Esophagus (tissue), 2 donors: ENCODE measurements around the gene MT2A. TPM values are rescaled to one million over a fixed set of nuclear protein-coding genes. Genes with fewer than 3 reads are reported as not detected.

Source experiments
- H3K27ac ChIP-seq, 2 donors: one replicate each; pipeline ENCODE4 v1.5.1; 2013; ENCODE audit warnings: low read depth in 2 of 2, mild to moderate bottlenecking in 2 of 2, inconsistent platforms in 1 of 2, low read length in 1 of 2, moderate library complexity in 1 of 2
- H3K27me3 ChIP-seq, 2 donors: one replicate each; pipeline ENCODE4 v1.6.1; 2013; ENCODE audit warnings: low read length in 2 of 2, control low read depth in 1 of 2, mild to moderate bottlenecking in 1 of 2; ENCODE audit not compliant: insufficient read depth in 2 of 2, control insufficient read depth in 1 of 2
- H3K36me3 ChIP-seq, 2 donors: one replicate each; pipeline ENCODE4 v1.6.1; 2013; ENCODE audit warnings: low read length in 1 of 2; ENCODE audit not compliant: control insufficient read depth in 2 of 2, insufficient read depth in 2 of 2
- H3K4me1 ChIP-seq, 2 donors: one replicate each; pipeline ENCODE4 v1.6.1; 2013; ENCODE audit warnings: low read length in 1 of 2; ENCODE audit not compliant: control insufficient read depth in 2 of 2, insufficient read depth in 2 of 2
- H3K4me3 ChIP-seq, 2 donors: one replicate each; pipeline ENCODE4 v1.5.1; 2013; ENCODE audit warnings: low read length in 2 of 2, mild to moderate bottlenecking in 2 of 2, low read depth in 1 of 2, moderate library complexity in 1 of 2
- H3K9me3 ChIP-seq, 2 donors: one replicate each; pipeline ENCODE4 v1.6.1; 2013; ENCODE audit warnings: mild to moderate bottlenecking in 2 of 2, low read depth in 1 of 2, low read length in 1 of 2, moderate library complexity in 1 of 2; ENCODE audit not compliant: control insufficient read depth in 2 of 2, insufficient read depth in 1 of 2
- WGBS, 2 donors: extraction: QIAGEN DNeasy Blood & Tissue Kit; methylation state at CpG; one replicate each; pipeline ENCODE4 v1.1.7; 2013; 5-methylcytosine and 5-hydroxymethylcytosine counted together
- polyA plus RNA-seq, 2 donors: library from polyadenylated mRNA; stranded (reverse); fragments of 200-250 nt; gene quantifications; one replicate each; pipeline ENCODE4 v1.2.3, GENCODE V29; 2013
- donor health status: healthy with polysubstance abuse.
- donor health status: Bipolar disorder and iron deficiency.

The MT2A gene
- polyA plus RNA-seq, 2 donors, result 264 to 473 TPM

DNA sequence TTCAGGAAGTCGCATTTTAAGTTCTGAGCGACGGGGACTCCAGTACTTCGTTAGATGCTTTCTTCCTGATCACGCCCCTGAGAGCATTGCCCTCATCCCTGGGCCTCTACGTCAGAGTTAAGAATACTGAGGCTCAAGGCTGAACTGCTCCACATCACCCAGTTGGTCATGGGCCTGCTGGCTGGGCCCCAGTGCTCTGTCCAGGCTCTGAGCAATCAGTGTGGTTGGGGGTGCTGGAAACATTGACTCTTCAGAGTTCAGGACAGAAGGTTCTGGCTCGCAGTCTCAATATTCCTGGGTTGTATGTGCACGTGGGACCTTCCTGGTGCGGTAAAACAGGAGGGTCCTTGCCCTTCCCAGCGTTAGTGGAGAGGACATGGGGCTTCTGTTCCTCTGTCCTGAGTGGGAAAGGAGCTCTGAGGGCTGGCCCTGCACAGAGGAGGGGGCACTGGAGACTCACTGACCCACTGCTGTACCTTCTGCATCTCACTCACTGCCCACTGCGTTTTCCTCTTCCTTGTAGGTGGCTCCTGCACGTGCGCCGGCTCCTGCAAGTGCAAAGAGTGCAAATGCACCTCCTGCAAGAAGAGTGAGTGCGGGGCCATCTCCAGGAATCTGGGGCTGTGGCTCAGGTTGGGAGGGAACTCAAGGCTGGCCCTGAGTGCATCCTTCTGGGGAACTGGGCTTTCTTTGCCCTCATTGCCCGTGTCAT, 17.7 kb downstream of the MT2A start:
- H3K9me3 ChIP-seq, result no peaks in the 10 kb centered on the region
- H3K27me3 ChIP-seq, result no peaks in the 10 kb centered on the region
- H3K36me3 ChIP-seq, result no peaks in the 10 kb centered on the region
- H3K4me3 ChIP-seq, result peak overlapping the region; percentile 64 to 68
- H3K4me1 ChIP-seq, result no peaks in the 10 kb centered on the region
- WGBS, 2 donors, result 18 to 33% methylated on average over 16 of the region's 16 CpGs
- peak overlapping the region; percentile 78 to 92 for H3K27ac ChIP-seq

DNA sequence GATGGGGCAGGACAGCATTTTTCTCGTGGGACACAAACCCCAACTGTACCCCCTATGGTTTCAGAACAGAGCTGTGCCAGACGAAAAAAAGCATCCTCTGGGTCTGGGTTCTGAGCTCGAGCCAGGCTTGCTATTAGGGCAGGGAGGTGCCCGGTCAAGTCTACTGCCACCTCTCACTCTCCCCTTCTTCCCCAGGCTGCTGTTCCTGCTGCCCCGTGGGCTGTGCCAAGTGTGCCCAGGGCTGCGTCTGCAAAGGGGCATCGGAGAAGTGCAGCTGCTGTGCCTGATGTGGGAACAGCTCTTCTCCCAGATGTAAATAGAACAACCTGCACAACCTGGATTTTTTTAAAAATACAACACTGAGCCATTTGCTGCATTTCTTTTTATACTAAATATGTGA, 18.3 kb downstream of the MT2A start:
- peaks cover 0 to under 1% of the 10 kb centered on the region in 2 donors for H3K4me1 ChIP-seq
- no peaks in the 10 kb centered on the region for H3K9me3 ChIP-seq
- no peaks in the 10 kb centered on the region for H3K36me3 ChIP-seq
- no peaks in the 10 kb centered on the region for H3K27me3 ChIP-seq
- H3K4me3 ChIP-seq, result peak overlapping the region; percentile 64 to 68
- H3K27ac ChIP-seq, result peak overlapping the region; percentile 62 to 92
- 37 to 39% methylated on average over 7 of the region's 7 CpGs for WGBS, 2 donors

DNA sequence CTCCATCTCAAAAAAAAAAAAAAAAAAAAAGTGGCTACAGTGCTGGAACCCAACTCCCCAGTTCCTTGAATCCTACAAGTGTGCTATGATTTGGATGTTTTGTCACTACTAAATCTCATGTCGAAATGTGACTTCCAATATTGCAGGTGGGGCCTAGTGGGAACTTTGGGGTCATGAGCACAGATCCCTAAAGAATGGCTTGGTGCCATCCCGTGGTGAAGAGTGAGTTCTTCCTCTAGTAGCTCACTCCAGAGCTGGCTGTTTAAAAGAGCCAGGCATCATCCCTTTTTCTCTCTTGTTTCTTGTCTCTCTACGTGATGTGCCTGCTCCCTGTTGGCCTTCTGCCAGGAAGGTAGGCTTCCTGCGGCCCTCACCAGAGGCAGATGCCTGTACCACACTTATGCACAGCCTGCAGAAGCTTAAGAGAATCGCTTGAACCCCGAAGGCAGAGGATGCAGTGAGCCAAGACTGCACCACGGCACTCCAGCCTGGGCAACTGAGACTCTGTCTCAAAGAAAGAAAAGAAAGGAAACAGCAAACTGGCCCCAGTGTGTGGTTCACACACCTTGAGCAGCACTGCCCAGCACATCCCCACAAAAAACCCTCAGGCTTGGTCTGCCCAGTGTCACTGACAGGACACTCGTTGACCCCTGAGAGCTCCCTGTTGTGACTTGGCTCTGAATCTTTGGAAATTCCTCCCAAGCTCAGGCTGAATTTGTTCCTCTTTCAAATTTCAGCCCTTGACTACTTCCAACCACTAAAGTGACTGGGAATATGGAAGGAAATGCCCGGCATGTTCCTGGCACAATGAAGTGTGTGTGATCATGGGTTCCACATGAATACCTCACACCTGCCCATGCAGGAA, 20.3 kb downstream of the MT2A start:
- Histone ChIP-seq H3K9me3 (no peaks in the 10 kb centered on the region), H3K4me1 (peaks cover 5 to 10% of the 10 kb centered on the region in 2 donors), H3K27me3 (no peaks in the 10 kb centered on the region), H3K4me3 (no peak overlapping the region), H3K36me3 (no peaks in the 10 kb centered on the region), H3K27ac (peak overlapping the region in 1 of 2 donors; percentile 26)
- WGBS, 2 donors, result 65% methylated on average over 9 of the region's 9 CpGs

DNA sequence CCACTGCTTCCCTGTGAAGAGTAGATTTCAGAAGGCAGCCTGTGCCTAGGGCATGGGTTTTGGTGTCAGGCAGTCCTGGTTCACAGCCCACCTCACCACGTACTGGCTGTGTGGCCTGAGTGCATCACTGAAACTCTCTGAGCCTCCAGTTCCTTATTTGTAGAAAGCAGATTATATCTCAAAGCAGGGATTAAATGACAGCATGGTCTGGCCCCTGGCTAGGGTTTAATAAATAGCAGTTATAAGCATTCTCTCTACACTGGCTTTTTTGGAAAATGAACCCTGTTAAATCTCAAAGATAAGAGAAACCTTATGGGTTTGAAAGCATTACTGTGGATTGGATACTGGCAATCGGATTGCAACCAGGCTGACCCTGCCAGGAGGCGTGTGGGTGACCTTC, 21.1 kb downstream of the MT2A start:
- no peak overlapping the region for H3K4me3 ChIP-seq
- no peak overlapping the region for H3K27ac ChIP-seq
- H3K4me1 ChIP-seq, result peaks cover 5 to 10% of the 10 kb centered on the region in 2 donors
- no peaks in the 10 kb centered on the region for H3K9me3 ChIP-seq
- 89 to 90% methylated on average over 3 of the region's 3 CpGs for WGBS, 2 donors
- H3K27me3 ChIP-seq, result no peaks in the 10 kb centered on the region
- H3K36me3 ChIP-seq, result no peaks in the 10 kb centered on the region

DNA sequence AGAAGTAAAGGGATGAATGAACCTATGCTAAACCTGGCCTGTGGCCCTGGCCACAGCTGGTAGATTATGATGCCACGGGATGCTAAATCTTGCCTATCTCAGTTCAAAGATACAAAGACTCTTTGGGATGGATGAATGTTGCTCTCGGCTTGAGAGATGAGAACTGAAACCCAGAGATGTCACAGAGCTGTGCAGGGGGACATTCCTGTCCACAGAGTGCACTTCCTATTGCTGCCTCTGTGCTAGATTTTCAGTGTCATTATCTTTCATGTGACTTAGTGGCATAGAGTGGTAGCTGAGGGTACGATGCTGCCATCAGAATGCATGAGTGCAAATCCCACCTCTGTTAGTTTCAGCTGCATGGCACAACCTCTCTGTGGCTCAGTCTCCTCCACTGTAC, 21.8 kb downstream of the MT2A start:
- peaks cover 5 to 12% of the 10 kb centered on the region in 2 donors for H3K4me1 ChIP-seq
- no peaks in the 10 kb centered on the region for H3K27me3 ChIP-seq
- H3K27ac ChIP-seq, result no peak overlapping the region
- H3K4me3 ChIP-seq, result no peak overlapping the region
- no peaks in the 10 kb centered on the region for H3K9me3 ChIP-seq
- H3K36me3 ChIP-seq, result no peaks in the 10 kb centered on the region
- 77 to 78% methylated on average over 3 of the region's 3 CpGs for WGBS, 2 donors

GRCh38 chr16:56631197-56631596, 22.8 kb downstream of the MT2A start:
- WGBS, 2 donors, result 87 to 88% methylated on average over 10 of the region's 10 CpGs

DNA sequence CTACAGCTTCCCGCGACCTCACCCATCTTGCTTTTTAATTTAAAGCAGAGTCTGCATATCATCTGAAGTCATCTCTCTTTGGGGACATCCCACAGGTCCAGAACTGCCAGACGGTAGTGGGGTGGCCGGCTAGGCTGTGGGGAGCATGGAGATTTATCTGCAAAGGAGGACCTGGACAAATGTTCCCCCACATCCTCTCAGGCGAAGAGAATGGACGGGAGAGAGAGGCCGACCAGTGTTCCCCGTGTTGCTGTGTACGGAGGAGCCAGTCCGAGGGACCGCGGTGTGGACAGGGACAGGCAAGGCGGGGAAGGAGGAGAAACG, 23.4 kb downstream of the MT2A start:
- peaks cover 5 to 14% of the 10 kb centered on the region in 2 donors for H3K4me1 ChIP-seq
- WGBS, 2 donors, result 46 to 52% methylated on average over 14 of the region's 14 CpGs

More at GRCh38 chr16:56631197-56631596, 22.8 kb downstream of the MT2A start:
- H3K27me3 ChIP-seq, result peaks cover 0 to 3% of the 10 kb centered on the region in 2 donors
- peaks cover 5 to 14% of the 10 kb centered on the region in 2 donors for H3K4me1 ChIP-seq
- H3K4me3 ChIP-seq, result no peak overlapping the region
- no peak overlapping the region for H3K27ac ChIP-seq
- no peaks in the 10 kb centered on the region for H3K9me3 ChIP-seq
- no peaks in the 10 kb centered on the region for H3K36me3 ChIP-seq

DNA sequence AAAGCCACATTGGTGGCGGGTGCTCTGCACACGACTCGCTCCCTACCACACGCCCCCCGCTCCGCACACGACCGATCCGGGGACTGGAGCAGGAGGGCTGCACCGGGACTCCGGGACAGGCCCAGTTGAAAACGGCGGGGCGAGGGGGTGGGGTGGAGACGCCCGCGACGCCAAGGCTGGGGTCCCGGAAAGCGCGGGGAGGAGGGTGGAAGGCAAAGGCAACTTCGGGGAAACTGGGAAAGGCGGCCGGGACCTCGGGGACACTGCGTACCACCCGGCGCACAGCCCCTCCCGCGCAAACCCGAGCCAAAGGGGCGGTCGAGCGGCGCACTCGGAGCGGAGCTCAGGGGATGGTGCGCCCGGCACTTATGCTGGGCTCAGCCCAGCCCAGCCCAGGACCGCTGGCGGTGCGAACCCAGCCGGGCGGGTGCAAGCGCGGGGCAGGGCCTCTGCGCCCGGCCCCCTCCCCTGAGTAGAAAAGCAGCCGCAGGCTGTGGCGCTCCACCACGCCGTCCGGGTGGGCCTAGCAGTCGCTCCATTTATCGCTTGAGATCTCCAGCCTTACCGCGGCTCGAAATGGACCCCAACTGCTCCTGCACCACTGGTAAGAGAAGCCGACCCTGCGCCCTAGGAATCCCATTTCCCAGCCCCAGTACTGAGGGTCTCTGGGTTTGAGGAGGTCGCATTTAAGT, 23.9 kb downstream of the MT2A start, which contains the start of gene MT1M:
TSS of gene MT1M (plus strand) at position 504 of the 692 bp plus-strand sequence. CDS start at position 577, 73 bp downstream.
- Histone ChIP-seq H3K9me3 (no peaks in the 10 kb centered on the region), H3K4me1 (peaks cover 5 to 14% of the 10 kb centered on the region in 2 donors), H3K4me3 (peak within 1 kb of the TSS; percentile 38 to 42), H3K27me3 (peaks cover 0 to 3% of the 10 kb centered on the region in 2 donors), H3K27ac (peak within 1 kb of the TSS; percentile 52 to 62), H3K36me3 (no peaks in the 10 kb centered on the region)
- 3 to 5% methylated on average over 59 to 61 of the region's 61 CpGs for WGBS, 2 donors

More for the DNA sequence above, 23.4 kb downstream of the MT2A start:
- H3K27me3 ChIP-seq, result peaks cover 0 to 3% of the 10 kb centered on the region in 2 donors
- peak overlapping the region; percentile 16 to 38 for H3K4me3 ChIP-seq
- H3K36me3 ChIP-seq, result no peaks in the 10 kb centered on the region
- H3K27ac ChIP-seq, result peak overlapping the region; percentile 52 to 62
- H3K9me3 ChIP-seq, result no peaks in the 10 kb centered on the region

DNA sequence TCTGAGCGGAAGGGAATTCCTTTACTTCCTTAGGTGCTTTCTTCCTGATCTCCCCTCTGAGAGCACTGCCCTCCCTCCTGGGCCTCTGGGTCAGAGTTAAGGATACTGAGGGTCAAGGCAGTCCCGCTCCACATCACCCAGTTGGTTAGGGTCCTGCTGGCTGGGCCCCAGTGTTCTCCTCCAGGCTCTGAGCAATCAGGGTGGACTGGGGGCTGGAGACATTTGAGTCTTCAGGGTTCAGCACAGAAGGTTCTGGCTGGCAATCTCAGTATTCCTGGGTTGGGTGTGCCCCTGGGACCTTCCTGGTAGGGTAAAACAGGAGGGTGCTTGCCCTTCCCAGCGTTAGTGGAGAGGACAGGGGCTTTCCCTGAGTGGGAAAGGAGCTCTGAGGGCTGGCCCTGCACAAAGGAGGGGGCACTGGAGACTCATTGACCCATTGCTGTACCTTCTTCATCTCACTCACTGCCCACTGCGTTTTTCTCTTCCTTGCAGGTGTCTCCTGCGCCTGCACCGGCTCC, 24.5 kb downstream of the MT2A start:
- Histone ChIP-seq H3K27ac (peak overlapping the region in 1 of 2 donors; percentile 52), H3K9me3 (no peaks in the 10 kb centered on the region), H3K36me3 (no peaks in the 10 kb centered on the region), H3K4me3 (peak overlapping the region; percentile 38 to 42), H3K27me3 (peaks cover 0 to 3% of the 10 kb centered on the region in 2 donors), H3K4me1 (peaks cover 5 to 17% of the 10 kb centered on the region in 2 donors)
- 49 to 58% methylated on average over 6 of the region's 6 CpGs for WGBS, 2 donors
